ENCODE results near the gene UGT1A4. TPM values are rescaled to one million over a fixed set of nuclear protein-coding genes. Genes with fewer than 3 reads are reported as not detected.
"Not testable (repeated sequence)": the region's sequence is repeated elsewhere in the genome, so short reads cannot be mapped to it uniquely, and the experiment has no call there.

Gene UGT1A4
- total and polyA plus RNA-seq, 12 donors: not detected

DNA sequence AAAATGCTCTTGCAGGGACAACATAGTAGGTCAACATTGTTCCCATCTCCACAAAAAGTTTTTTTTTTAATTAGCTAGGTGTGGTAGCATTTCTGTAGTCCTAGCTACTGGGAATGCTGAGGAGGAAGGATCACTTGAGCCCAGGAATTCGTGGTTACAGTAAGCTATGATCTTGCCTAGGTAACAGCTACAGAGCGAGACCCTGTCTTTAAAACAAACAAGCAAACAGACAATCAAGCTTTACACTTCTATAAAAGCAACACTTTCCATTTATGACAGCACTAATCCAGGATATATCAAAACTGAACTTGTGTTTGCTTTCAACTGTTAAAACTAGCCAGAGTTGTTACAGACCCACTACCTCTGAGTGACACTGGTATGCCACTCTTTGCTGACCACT, 22.3 kb downstream of the UGT1A4 start:
- Histone ChIP-seq H3K9me3 (no peaks in the 10 kb centered on the region), H3K36me3 (no peaks in the 10 kb centered on the region), H3K4me3 (no peak overlapping the region), H3K27ac (no peak overlapping the region), H3K27me3 (peaks cover 0 to 24% (median 9%) of the 10 kb centered on the region in 7 donors), H3K4me1 (no peaks in the 10 kb centered on the region)
- intact Hi-C loops (cut with DNase I): no loop called here
- ATAC-seq: no peak
- TF ChIP-seq, protein P1, sequence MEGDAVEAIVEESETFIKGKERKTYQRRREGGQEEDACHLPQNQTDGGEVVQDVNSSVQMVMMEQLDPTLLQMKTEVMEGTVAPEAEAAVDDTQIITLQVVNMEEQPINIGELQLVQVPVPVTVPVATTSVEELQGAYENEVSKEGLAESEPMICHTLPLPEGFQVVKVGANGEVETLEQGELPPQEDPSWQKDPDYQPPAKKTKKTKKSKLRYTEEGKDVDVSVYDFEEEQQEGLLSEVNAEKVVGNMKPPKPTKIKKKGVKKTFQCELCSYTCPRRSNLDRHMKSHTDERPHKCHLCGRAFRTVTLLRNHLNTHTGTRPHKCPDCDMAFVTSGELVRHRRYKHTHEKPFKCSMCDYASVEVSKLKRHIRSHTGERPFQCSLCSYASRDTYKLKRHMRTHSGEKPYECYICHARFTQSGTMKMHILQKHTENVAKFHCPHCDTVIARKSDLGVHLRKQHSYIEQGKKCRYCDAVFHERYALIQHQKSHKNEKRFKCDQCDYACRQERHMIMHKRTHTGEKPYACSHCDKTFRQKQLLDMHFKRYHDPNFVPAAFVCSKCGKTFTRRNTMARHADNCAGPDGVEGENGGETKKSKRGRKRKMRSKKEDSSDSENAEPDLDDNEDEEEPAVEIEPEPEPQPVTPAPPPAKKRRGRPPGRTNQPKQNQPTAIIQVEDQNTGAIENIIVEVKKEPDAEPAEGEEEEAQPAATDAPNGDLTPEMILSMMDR (IDR thresholded peaks at IDR 0.05): no peak
- no peak for DNase-seq
- WGBS, 2 donors: 57 to 61% methylated on average over 2 of the region's 2 CpGs

DNA sequence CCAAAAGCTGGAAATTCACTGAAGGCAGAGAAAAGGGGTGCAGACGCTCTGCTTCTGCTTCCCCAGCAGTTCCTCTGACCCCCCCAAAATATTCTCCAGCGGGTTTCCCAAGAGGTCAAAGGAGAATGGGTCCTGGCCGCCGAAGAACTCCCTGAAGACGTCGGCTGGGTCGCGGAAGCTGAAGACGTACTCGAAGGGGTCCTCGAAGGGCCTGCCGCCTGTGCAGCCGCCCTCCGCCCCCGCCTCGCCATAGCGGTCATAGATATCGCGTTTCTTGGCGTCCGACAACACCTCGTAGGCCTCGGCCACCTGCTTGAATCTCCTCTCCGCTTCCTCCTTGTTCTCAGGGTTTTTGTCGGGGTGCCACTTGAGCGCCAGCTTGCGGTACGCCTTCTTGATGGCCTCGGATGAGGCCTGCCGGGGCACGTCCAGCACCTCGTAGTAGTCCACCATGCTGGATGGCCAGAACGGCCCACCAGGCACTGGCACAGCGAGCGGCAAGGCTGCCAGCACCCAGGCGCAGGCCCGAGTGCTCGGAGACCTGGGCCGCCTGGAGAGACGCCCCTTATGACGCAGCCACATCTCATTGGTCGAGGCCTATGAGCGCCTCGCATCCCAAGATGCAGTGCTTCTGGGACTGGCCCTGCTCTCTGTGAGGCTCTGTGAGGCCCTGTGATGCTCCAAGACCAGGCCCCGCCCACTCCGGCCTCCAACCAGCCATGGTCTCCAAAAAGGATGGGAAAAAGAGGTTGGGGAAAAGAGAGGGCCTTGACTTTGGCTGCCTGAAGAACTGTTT, 25.1 kb downstream of the UGT1A4 start:
- ATAC-seq (no peak), DNase-seq (no peak)
- H3K27ac ChIP-seq: no peak overlapping the region
- TF ChIP-seq, protein P1 (IDR thresholded peaks at IDR 0.05): no peak
- no peaks in the 10 kb centered on the region for H3K36me3 ChIP-seq
- no peak overlapping the region for H3K4me3 ChIP-seq
- intact Hi-C loops (cut with DNase I): no loop called here
- no peaks in the 10 kb centered on the region for H3K4me1 ChIP-seq
- WGBS, 2 donors: 89 to 92% methylated on average over 45 of the region's 46 CpGs
- H3K27me3 ChIP-seq: peaks cover 0 to 12% (median 0%) of the 10 kb centered on the region in 7 donors
- no peaks in the 10 kb centered on the region for H3K9me3 ChIP-seq

- H3K9me3 ChIP-seq: peaks cover 0 to 1% (median 0%) of the 10 kb centered on the region in 11 donors
- H3K36me3 ChIP-seq: no peaks in the 10 kb centered on the region
- no peak overlapping the region for H3K27ac ChIP-seq
- H3K4me1 ChIP-seq: no peaks in the 10 kb centered on the region
- H3K27me3 ChIP-seq: peaks cover 0 to 9% (median 0%) of the 10 kb centered on the region in 7 donors
- ATAC-seq: no peak
- no peak overlapping the region for H3K4me3 ChIP-seq
- intact Hi-C loops (cut with DNase I): no loop called here
- no peak for DNase-seq
- TF ChIP-seq, protein P1 (IDR thresholded peaks at IDR 0.05): no peak
- WGBS, 2 donors: 73 to 77% methylated on average over 5 of the region's 5 CpGs
Measured at GRCh38 chr2:233745073-233745755, 26.7 kb downstream of the UGT1A4 start.

- ATAC-seq; H3K9me3 ChIP-seq; H3K27me3 ChIP-seq; H3K4me3 ChIP-seq; intact Hi-C loops (cut with DNase I); H3K27ac ChIP-seq; DNase-seq; H3K4me1 ChIP-seq; H3K36me3 ChIP-seq: not testable (repeated sequence)
- WGBS, 2 donors: 57 to 58% methylated on average over 2 of the region's 2 CpGs
Measured at GRCh38 chr2:233745838-233746237, 27.3 kb downstream of the UGT1A4 start.
